HUES48 (cell line): ENCODE data around the gene PLPPR3.

ENCODE experiments used
- H3K27ac ChIP-seq: one replicate; pipeline ENCODE4 v1.7.0; 2013; ENCODE audit warnings: low read depth, low read length, inconsistent platforms
- H3K27me3 ChIP-seq: 2 replicates; pipeline ENCODE4 v1.6.1; 2013; ENCODE audit warnings: mild to moderate bottlenecking, low read length; ENCODE audit not compliant: control insufficient read depth, insufficient read depth
- H3K36me3 ChIP-seq: 2 replicates; pipeline ENCODE4 v1.6.1; 2013; ENCODE audit warnings: low read length; ENCODE audit not compliant: control insufficient read depth, insufficient read depth
- H3K4me1 ChIP-seq: 2 replicates; pipeline ENCODE4 v1.6.1; 2013; ENCODE audit warnings: mild to moderate bottlenecking, low read length; ENCODE audit not compliant: control insufficient read depth, insufficient read depth
- H3K4me3 ChIP-seq: 2 replicates; pipeline ENCODE4 v1.5.1; 2013; ENCODE audit warnings: mild to moderate bottlenecking, low read depth, low read length
- H3K9ac ChIP-seq: 2 replicates; pipeline ENCODE4 v1.6.1; 2013; ENCODE audit warnings: mild to moderate bottlenecking, low read depth, low read length, moderate library complexity
- H3K9me3 ChIP-seq: 2 replicates; pipeline ENCODE4 v1.6.1; 2013; ENCODE audit warnings: low read length; ENCODE audit not compliant: control insufficient read depth, insufficient read depth

PLPPR3 gene

DNA sequence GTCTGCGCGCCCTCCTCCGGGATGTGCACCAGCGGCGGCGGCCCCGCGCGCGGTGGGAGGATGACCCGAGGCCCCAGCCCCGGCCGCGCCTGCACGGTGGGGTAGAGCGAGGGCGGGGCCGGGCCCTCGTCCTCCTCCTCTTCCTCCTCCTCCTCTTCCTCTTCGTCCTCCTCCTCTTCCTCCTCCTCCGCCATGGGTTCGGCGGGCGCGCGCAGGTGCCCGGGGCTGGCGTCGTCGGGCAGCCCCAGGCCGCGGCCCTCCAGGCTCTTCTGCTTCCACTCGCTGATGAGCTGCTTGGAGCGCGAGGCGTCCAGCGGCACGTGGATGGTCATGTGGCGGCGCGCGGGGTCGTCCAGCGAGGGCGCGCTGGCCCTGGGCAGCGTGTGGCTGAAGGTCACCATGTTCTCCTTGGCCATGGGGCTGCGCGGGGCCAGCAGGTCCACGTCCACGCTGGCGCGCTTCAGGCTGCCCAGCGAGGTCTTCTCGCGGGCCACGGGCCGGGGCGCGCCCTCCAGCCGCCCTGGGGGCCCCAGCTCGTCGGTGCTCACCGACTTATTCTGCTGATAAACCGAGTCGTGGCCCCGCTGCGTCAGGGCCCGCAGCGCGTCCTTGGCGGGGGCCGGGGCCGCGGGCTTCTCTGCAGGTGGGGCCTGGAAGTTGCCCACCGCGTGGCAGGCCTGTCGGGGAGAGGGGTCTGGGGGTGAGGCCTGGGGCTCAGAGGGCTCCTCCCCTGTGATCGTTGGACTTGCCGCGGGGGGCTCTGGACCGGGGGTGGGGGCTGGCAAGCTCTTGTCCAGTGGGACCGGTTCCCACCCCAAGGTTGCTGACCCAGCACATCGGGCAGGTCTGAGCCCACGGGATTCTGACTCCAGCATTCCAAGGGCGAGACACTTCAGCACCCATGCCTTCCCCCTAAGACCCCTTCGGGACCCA, 8.3 kb downstream of the PLPPR3 start:
- Histone ChIP-seq H3K9ac (no peak overlapping the region), H3K27me3 (no peaks in the 10 kb centered on the region), H3K27ac (no peak overlapping the region), H3K4me1 (no peaks in the 10 kb centered on the region), H3K4me3 (no peak overlapping the region), H3K9me3 (no peaks in the 10 kb centered on the region), H3K36me3 (peaks cover 54% of the 10 kb centered on the region)

DNA sequence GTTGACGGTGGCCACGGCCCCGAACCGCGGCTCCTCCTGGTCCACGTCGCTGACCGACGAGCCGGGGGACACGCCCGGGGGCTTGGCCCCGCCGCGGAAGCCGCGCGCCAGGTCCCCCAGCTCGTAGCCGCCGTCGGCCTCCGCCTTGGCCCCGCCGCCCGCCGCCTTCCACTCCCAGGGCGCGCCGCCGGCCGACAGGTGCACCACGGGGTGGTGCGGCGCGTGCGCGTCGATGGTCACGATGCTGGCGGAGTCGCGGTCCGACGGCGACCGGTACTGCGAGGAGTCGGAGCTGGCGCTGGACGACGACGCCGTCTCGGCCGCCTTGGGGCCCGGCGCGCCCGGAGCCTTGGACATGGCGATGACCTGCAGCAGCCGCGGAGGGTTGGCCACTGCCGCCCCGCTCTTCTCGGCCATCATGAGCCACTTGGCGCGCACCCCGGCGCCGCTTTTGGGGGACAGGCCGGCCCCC, 9.0 kb downstream of the PLPPR3 start:
- H3K9me3 ChIP-seq, result no peaks in the 10 kb centered on the region
- no peaks in the 10 kb centered on the region for H3K27me3 ChIP-seq
- H3K4me3 ChIP-seq, result no peak overlapping the region
- H3K36me3 ChIP-seq, result peaks cover 61% of the 10 kb centered on the region
- no peak overlapping the region for H3K27ac ChIP-seq
- H3K9ac ChIP-seq, result no peak overlapping the region
- H3K4me1 ChIP-seq, result no peaks in the 10 kb centered on the region

DNA sequence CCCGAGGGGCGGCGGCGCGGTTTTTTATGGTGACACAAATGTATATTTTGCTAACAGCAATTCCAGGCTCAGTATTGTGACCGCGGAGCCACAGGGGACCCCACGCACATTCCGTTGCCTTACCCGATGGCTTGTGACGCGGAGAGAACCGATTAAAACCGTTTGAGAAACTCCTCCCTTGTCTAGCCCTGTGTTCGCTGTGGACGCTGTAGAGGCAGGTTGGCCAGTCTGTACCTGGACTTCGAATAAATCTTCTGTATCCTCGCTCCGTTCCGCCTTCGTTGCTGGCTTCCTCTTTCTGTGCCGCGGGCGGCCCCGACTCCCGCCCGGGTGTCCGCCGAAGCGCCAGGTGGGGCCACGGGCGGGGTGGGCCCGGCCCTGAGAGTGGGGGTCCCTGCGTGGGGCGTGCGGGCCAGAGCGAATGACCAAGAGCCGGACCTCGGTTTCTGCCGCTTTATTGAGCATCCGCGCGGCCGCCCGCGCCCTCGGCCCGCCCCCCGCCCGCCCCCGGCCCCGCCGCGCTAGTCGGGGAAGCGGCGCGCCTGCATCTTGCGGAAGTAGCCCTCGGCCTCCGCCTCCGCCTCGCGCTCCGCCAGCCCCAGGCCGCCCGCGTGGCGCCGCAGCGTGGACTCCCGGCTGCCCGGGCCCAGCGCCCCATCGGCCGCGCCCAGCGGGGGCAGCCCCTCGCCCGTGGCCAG, 9.6 kb downstream of the PLPPR3 start:
- Histone ChIP-seq H3K4me3 (no peak overlapping the region), H3K4me1 (no peaks in the 10 kb centered on the region), H3K27ac (no peak overlapping the region), H3K9me3 (no peaks in the 10 kb centered on the region), H3K36me3 (peaks cover 67% of the 10 kb centered on the region), H3K27me3 (no peaks in the 10 kb centered on the region), H3K9ac (no peak overlapping the region)

DNA sequence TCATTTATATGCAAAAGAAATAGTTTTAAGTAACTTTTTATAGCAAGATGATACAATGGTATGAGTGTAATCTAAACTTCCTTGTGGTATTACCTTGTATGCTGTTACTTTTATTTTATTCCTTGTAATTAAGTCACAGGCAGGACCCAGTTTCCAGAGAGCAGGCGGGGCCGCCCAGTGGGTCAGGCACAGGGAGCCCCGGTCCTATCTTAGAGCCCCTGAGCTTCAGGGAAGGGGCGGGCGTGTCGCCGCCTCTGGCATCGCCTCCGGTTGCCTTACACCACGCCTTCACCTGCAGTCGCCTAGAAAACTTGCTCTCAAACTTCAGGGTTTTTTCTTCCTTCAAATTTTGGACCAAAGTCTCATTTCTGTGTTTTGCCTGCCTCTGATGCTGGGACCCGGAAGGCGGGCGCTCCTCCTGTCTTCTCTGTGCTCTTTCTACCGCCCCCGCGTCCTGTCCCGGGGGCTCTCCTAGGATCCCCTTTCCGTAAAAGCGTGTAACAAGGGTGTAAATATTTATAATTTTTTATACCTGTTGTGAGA, 10.2 kb downstream of the PLPPR3 start:
- no peaks in the 10 kb centered on the region for H3K27me3 ChIP-seq
- H3K9ac ChIP-seq, result no peak overlapping the region
- no peak overlapping the region for H3K4me3 ChIP-seq
- H3K9me3 ChIP-seq, result no peaks in the 10 kb centered on the region
- peaks cover 73% of the 10 kb centered on the region for H3K36me3 ChIP-seq
- no peaks in the 10 kb centered on the region for H3K4me1 ChIP-seq
- no peak overlapping the region for H3K27ac ChIP-seq

DNA sequence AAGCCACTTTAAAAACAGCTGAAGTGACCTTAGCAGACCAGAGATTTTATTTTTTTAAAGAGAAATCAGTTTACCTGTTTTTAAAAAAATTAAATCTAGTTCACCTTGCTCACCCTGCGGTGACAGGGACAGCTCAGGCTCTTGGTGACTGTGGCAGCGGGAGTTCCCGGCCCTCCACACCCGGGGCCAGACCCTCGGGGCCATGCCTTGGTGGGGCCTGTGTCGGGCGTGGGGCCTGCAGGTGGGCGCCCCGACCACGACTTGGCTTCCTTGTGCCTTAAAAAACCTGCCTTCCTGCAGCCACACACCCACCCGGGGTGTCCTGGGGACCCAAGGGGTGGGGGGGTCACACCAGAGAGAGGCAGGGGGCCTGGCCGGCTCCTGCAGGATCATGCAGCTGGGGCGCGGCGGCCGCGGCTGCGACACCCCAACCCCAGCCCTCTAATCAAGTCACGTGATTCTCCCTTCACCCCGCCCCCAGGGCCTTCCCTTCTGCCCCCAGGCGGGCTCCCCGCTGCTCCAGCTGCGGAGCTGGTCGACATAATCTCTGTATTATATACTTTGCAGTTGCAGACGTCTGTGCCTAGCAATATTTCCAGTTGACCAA, 10.8 kb downstream of the PLPPR3 start:
- no peaks in the 10 kb centered on the region for H3K4me1 ChIP-seq
- no peak overlapping the region for H3K9ac ChIP-seq
- peaks cover 79% of the 10 kb centered on the region for H3K36me3 ChIP-seq
- H3K27ac ChIP-seq, result no peak overlapping the region
- H3K27me3 ChIP-seq, result no peaks in the 10 kb centered on the region
- H3K9me3 ChIP-seq, result no peaks in the 10 kb centered on the region
- no peak overlapping the region for H3K4me3 ChIP-seq

DNA sequence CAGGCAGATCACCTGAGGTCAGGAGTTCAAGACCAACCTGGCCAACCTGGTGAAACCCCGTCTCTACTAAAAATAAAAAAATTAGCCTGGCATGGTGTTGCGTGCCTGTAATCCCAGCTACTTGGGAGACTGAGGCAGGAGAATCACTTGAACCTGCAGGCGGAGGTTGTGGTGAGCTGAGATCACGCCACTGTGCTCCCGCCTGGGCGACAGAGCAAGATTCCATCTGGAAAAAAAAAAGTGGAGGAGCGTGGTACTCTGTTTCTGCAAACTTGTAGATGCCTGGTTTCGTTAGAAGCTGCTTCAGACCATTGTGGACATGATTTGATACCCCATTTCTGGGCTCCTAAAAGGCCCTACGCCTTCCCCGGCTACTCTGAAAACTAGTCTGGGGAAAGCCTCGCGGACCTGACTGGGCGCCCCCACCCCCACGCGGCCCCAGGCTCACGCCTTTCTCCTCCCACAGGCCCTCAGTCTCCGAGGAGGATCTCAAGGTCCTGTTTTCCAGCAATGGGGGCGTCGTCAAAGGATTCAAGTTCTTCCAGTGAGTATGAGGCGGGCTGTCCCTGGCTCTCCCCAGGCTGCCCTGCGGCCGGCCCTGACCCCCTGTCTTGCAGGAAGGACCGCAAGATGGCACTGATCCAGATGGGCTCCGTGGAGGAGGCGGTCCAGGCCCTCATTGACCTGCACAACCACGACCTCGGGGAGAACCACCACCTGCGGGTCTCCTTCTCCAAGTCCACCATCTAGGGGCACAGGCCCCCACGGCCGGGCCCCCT, 11.5 kb downstream of the PLPPR3 start:
- Histone ChIP-seq H3K4me3 (no peak overlapping the region), H3K27me3 (no peaks in the 10 kb centered on the region), H3K4me1 (no peaks in the 10 kb centered on the region), H3K9ac (no peak overlapping the region), H3K27ac (no peak overlapping the region), H3K9me3 (no peaks in the 10 kb centered on the region), H3K36me3 (peaks cover 81% of the 10 kb centered on the region)

DNA sequence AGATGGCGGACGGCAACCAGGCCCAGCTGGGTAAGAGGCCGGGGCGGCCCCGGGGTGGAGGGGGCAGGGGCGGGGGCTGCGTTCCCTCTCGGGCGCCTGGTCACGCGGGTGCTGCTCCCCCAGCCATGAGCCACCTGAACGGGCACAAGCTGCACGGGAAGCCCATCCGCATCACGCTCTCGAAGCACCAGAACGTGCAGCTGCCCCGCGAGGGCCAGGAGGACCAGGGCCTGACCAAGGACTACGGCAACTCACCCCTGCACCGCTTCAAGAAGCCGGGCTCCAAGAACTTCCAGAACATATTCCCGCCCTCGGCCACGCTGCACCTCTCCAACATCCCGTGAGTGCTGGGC, 13.4 kb downstream of the PLPPR3 start:
- H3K9ac ChIP-seq, result no peak overlapping the region
- H3K9me3 ChIP-seq, result no peaks in the 10 kb centered on the region
- no peak overlapping the region for H3K27ac ChIP-seq
- H3K4me3 ChIP-seq, result no peak overlapping the region
- H3K4me1 ChIP-seq, result no peaks in the 10 kb centered on the region
- H3K27me3 ChIP-seq, result no peaks in the 10 kb centered on the region
- peaks cover 89% of the 10 kb centered on the region for H3K36me3 ChIP-seq

DNA sequence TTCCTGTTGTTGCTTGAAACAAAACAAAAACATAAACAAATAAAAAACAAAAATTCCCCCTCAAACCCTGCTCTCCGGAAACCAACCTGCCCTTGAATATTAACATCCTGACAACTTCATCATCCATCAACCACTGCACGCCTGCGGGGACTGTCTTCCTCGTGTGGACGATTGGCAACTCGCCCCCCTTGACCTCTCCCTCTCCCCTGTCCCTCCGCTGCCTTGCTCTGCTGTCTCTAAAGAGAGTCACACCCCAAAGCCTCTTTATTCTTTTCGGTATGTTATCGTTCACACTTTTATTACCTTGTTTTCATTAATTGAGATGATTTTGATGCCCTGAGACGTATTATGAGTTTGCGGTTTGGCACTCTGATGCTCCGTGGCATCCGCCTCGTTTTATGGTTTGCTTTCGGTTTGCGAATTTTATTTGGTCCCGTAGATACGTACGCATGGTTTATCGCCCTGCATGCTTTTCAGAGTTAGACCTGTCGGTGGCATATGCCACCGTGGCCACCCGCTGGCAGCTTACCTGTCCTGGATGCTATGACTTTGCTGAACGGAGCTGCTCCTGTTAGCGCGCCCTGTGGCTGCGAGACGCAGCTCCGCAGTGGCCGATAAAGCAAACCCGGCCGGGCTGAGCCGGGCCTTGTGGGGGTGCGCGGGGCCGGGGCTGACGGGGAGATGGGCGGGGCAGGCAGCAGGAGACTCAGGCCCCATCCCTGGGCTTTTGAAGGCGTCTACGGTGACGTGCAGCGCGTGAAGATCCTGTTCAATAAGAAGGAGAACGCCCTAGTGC, 13.9 kb downstream of the PLPPR3 start:
- Histone ChIP-seq H3K9ac (no peak overlapping the region), H3K9me3 (no peaks in the 10 kb centered on the region), H3K27ac (no peak overlapping the region), H3K27me3 (no peaks in the 10 kb centered on the region), H3K4me1 (no peaks in the 10 kb centered on the region), H3K4me3 (no peak overlapping the region), H3K36me3 (peaks cover 94% of the 10 kb centered on the region)

DNA sequence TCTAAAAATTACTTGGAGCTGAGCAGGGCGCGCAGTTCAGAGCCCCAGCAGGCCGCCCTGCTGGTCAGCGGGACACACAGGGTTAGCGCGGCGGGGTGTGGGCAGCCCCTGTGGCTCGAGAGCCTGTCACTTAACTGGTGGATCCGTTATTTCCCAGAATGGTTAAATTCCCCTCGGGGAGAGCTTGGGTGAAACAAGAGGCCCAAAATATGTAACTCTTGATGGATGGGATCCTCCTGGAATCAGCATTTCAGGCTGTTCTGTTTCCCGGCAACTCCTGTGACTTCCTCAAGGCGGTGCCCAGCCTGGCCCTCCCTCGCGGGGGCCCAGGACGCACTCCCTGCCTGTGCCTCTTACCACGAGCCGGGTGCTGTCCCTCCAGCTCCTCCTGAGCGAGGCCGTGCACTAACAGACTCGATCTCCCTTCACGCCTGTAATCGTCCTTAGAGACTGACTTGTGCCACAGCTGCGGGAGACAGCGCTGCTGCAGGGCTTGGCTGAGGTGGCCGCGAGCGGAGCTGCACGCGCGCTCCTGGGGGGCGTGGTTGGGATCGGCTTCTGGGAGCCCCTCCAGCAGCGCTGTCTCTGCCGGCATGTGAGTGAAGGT, 14.8 kb downstream of the PLPPR3 start:
- no peak overlapping the region for H3K27ac ChIP-seq
- no peaks in the 10 kb centered on the region for H3K27me3 ChIP-seq
- no peak overlapping the region for H3K9ac ChIP-seq
- H3K36me3 ChIP-seq, result peaks cover 100% of the 10 kb centered on the region
- H3K4me1 ChIP-seq, result peaks cover 2% of the 10 kb centered on the region; the same call in 1 of the 2 replicates
- H3K4me3 ChIP-seq, result no peak overlapping the region
- no peaks in the 10 kb centered on the region for H3K9me3 ChIP-seq
